Measurements from ENCODE around the gene BFSP1. TPM values are rescaled to one million over a fixed set of nuclear protein-coding genes. Genes with fewer than 3 reads are reported as not detected.

The BFSP1 gene
- total RNA-seq, 6 donors from 2014 or later: 0.97 to 5.2 (median 2.9) TPM; not detected in 1

- ATAC-seq (ENCODE audit: low FRiP score in 2 of 2): no peak
- 89% methylated on average over 2 to 5 of the region's 5 CpGs for WGBS, 2 donors
These were observed 23.6 kb downstream of the BFSP1 start for GRCh38 chr20:17507531-17507930.

GRCh38 chr20:17507032-17507431 is 24.1 kb downstream of the BFSP1 start:
- TF ChIP-seq POLR2AphosphoS5 (IDR thresholded peaks at IDR 0.05) (no peak), POLR2A (IDR thresholded peaks at IDR 0.05) (no peak), EP300 (IDR thresholded peaks at IDR 0.05) (no peak)
- TF ChIP-seq, protein P1, sequence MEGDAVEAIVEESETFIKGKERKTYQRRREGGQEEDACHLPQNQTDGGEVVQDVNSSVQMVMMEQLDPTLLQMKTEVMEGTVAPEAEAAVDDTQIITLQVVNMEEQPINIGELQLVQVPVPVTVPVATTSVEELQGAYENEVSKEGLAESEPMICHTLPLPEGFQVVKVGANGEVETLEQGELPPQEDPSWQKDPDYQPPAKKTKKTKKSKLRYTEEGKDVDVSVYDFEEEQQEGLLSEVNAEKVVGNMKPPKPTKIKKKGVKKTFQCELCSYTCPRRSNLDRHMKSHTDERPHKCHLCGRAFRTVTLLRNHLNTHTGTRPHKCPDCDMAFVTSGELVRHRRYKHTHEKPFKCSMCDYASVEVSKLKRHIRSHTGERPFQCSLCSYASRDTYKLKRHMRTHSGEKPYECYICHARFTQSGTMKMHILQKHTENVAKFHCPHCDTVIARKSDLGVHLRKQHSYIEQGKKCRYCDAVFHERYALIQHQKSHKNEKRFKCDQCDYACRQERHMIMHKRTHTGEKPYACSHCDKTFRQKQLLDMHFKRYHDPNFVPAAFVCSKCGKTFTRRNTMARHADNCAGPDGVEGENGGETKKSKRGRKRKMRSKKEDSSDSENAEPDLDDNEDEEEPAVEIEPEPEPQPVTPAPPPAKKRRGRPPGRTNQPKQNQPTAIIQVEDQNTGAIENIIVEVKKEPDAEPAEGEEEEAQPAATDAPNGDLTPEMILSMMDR (IDR thresholded peaks at IDR 0.05): no peak
- 73 to 83% methylated on average over 2 of the region's 2 CpGs for WGBS, 2 donors
- no peaks in the 10 kb centered on the region for H3K36me3 ChIP-seq
- ATAC-seq (ENCODE audit: low FRiP score in 2 of 2) (no peak), DNase-seq (no peak)
- no peaks in the 10 kb centered on the region for H3K9me3 ChIP-seq
- H3K27ac ChIP-seq: no peak overlapping the region
- no peak overlapping the region for H3K4me3 ChIP-seq
- peaks cover 10 to 14% (median 13%) of the 10 kb centered on the region in 4 donors for H3K4me1 ChIP-seq
- no peaks in the 10 kb centered on the region for H3K27me3 ChIP-seq

More at GRCh38 chr20:17507531-17507930, 23.6 kb downstream of the BFSP1 start:
- Histone ChIP-seq H3K27me3 (no peaks in the 10 kb centered on the region), H3K36me3 (no peaks in the 10 kb centered on the region), H3K9me3 (no peaks in the 10 kb centered on the region), H3K4me3 (no peak overlapping the region), H3K4me1 (peaks cover 10 to 14% (median 13%) of the 10 kb centered on the region in 4 donors), H3K27ac (no peak overlapping the region)
- TF ChIP-seq POLR2AphosphoS5 (IDR thresholded peaks at IDR 0.05) (no peak), POLR2A (IDR thresholded peaks at IDR 0.05) (no peak), EP300 (IDR thresholded peaks at IDR 0.05) (no peak)
- TF ChIP-seq, protein P1 (IDR thresholded peaks at IDR 0.05): no peak
- no peak for DNase-seq

DNA sequence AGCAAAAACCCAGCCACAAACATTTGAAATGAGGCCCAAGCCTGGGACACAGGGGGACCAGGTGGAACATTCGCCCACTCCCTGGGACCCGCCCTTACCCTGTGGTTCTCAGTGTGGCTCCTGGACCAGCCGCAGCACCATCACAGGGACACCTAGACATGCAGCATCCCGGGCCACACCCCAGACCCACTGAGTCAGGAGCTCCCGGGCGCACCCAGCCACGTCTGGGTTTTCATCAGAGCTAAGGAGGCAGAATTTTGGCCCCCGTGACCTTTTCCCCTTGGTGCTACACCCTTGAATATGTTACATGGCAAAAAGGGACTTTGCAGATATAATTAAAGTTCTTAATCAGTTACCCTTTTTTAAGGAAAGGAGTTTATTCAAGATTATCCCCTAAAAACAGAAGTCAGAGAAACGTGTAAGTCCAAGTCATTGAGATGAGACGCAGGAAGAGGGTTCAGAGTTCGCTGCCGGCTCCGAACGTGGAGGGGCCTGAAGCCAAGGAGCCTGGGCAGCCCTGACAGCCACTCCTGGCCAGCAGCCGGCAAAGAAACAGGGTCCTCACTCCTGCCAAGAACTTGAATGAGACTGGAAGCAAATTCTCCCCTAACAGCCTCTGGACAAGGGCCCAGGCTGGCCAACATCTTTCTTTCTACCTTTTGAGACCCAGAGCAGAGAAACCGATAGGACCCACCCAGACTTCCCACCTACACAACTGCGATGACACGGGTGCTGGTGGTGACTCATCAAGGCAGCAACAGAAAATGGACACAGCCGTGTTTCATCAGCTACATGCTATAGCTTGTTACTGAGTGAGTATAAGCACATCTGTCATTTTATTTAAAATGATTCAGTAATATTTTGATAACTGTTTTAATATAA is 25.3 kb downstream of the BFSP1 start:
- Histone ChIP-seq H3K27me3 (no peaks in the 10 kb centered on the region), H3K36me3 (no peaks in the 10 kb centered on the region), H3K9me3 (no peaks in the 10 kb centered on the region), H3K4me1 (peaks cover 10 to 14% (median 13%) of the 10 kb centered on the region in 4 donors), H3K27ac (peak overlapping the region in 3 of 4 donors; percentile 42 to 77 (median 45)), H3K4me3 (peak overlapping the region in 3 of 4 donors; percentile 46 to 57 (median 56))
- ATAC-seq (ENCODE audit: low FRiP score in 2 of 2) (no peak), DNase-seq (no peak)
- TF ChIP-seq, protein P1 (IDR thresholded peaks at IDR 0.05): no peak
- WGBS, 2 donors: 74 to 87% methylated on average over 19 of the region's 19 CpGs

DNA sequence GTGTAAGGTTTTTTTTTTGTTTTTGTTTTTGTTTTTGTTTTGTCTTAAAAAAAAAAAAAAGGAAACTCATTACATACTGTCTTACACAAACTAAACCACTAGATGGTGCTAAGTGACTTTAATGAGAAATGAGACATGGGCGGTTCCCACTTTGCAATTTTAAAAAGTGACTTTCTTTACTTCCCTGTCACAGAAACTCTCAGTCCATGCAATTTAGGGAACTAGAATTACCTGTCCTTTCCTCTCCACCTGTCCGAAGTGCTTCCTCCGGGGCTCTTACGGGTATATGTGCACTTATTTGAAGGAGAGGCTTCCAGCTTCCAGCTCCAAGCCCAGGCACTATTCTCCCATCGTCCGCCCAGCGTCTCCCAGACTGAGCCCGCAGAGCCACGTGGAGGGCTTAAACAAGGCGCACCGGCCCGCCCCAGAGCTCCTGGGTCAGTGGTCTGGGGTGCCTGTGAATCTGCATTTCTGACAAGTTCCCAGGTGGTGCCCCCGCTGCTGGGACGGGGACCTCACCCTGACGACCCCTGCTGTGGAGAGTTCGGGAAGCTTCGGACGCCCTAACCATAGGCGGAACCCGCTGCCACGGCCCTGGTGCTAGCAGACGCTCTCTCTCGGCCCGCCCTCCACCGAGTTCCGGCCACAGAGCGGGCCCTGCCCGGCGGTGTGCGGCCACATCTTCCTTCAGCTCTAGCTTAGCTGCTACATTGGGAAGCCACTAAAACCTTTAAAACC is 26.1 kb downstream of the BFSP1 start:
- no peaks in the 10 kb centered on the region for H3K36me3 ChIP-seq
- peak overlapping the region; percentile 26 to 57 (median 51) for H3K4me3 ChIP-seq
- peak; percentile 54 to 91 for DNase-seq
- WGBS, 2 donors: 1 to 4% methylated on average over 14 to 24 of the region's 30 CpGs
- H3K27me3 ChIP-seq: no peaks in the 10 kb centered on the region
- TF ChIP-seq EP300 (IDR thresholded peaks at IDR 0.05): no peak
- no peak for TF ChIP-seq POLR2AphosphoS5 (IDR thresholded peaks at IDR 0.05)
- TF ChIP-seq POLR2A (IDR thresholded peaks at IDR 0.05): no peak
- TF ChIP-seq, protein P1 (IDR thresholded peaks at IDR 0.05): peak; percentile 25 to 66 (median 57)
- H3K27ac ChIP-seq: peak overlapping the region in 3 of 4 donors; percentile 42 to 77 (median 45)
- H3K9me3 ChIP-seq: no peaks in the 10 kb centered on the region
- peaks cover 10 to 14% (median 13%) of the 10 kb centered on the region in 4 donors for H3K4me1 ChIP-seq
- ATAC-seq (ENCODE audit: low FRiP score in 2 of 2): peak; percentile 83 to 92
